Mesothelial cell of epicardium (in vitro differentiated cells): ENCODE results near the gene PLOD2. TPM values are rescaled to one million over a fixed set of nuclear protein-coding genes. Genes with fewer than 3 reads are reported as not detected.

Experiments
- DNase-seq, 2 experiments: peaks; one replicate each; pipeline ENCODE4 v3.0.0; 2021; ENCODE audit warnings: low spot score in 2 of 2; ENCODE audit not compliant: unreplicated experiment in 2 of 2
- H3K27ac Mint-ChIP-seq: 2 replicates; pipeline ENCODE4 v1.8.0; 2021; ENCODE audit warnings: mixed read lengths
- H3K27me3 Mint-ChIP-seq: 2 replicates; pipeline ENCODE4 v1.8.0; 2021; ENCODE audit warnings: low read depth, mixed read lengths
- H3K36me3 Mint-ChIP-seq: 2 replicates; pipeline ENCODE4 v1.8.0; 2021; ENCODE audit warnings: mixed read lengths
- H3K4me1 Mint-ChIP-seq: 2 replicates; pipeline ENCODE4 v1.8.0; 2021; ENCODE audit warnings: mixed read lengths
- H3K4me3 Mint-ChIP-seq: 2 replicates; pipeline ENCODE4 v1.8.0; 2021; ENCODE audit warnings: mild to moderate bottlenecking, moderate library complexity, mixed read lengths
- H3K9me3 Mint-ChIP-seq: 2 replicates; pipeline ENCODE4 v1.8.0; 2021; ENCODE audit warnings: mixed read lengths
- total RNA-seq: library from RNA; stranded (reverse); gene quantifications from 3 replicates; pipeline ENCODE4 v1.2.1, GENCODE V29; 2021
- TF ChIP-seq, protein P1 (sequence below): fragments of 200-600 bp; sonication (generic); IDR thresholded peaks from one replicate; pipeline ENCODE4 v1.5.0; 2021; ENCODE audit warnings: antibody characterized with exemption; ENCODE audit not compliant: unreplicated experiment

Gene PLOD2
- total RNA-seq, 1 donor from 2014 or later: 86.0 TPM

DNA sequence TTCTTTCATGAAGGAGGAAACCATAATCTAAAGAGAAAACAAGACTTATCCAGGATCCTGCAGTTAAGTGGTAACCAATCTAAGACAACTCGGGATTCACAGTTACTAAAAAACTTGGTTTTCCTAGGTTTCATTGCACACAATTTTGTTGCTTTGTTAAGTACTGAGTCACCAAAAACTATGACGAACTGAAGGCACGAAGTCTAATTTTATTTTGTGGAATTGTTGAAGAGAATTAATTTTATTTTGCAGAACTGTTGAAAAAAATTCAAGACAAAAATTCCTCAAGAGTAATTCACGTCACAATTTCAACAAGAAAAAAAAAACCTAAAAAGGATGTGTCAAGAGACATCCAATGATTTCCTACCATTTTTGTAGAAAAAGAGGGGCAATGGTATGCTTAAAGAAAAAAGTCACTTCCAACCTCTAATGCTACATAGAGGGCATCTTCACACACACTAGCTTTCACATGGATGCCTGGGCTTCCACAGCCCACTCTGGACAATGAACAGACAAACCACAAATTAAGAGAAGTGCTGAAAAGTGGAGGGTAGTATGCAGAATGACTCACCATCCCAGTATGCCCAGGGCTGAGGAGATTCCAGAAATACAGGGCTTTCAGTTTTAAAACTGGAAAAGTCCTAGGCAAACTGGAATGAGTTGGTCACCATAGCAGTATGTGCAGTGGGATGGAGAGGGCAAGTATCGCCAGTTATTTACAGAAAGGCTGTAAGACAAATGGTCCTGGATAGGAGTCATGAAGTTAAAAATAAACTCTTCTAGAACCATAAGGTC, 29.2 kb downstream of the PLOD2 start:
- H3K27ac Mint-ChIP-seq: peak overlapping the region; percentile 74
- peaks cover 42% of the 10 kb centered on the region for H3K4me1 Mint-ChIP-seq
- DNase-seq: no peak
- TF ChIP-seq, protein P1, sequence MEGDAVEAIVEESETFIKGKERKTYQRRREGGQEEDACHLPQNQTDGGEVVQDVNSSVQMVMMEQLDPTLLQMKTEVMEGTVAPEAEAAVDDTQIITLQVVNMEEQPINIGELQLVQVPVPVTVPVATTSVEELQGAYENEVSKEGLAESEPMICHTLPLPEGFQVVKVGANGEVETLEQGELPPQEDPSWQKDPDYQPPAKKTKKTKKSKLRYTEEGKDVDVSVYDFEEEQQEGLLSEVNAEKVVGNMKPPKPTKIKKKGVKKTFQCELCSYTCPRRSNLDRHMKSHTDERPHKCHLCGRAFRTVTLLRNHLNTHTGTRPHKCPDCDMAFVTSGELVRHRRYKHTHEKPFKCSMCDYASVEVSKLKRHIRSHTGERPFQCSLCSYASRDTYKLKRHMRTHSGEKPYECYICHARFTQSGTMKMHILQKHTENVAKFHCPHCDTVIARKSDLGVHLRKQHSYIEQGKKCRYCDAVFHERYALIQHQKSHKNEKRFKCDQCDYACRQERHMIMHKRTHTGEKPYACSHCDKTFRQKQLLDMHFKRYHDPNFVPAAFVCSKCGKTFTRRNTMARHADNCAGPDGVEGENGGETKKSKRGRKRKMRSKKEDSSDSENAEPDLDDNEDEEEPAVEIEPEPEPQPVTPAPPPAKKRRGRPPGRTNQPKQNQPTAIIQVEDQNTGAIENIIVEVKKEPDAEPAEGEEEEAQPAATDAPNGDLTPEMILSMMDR: no peak
- no peak overlapping the region for H3K4me3 Mint-ChIP-seq
- H3K27me3 Mint-ChIP-seq: no peaks in the 10 kb centered on the region
- peaks cover 13% of the 10 kb centered on the region for H3K36me3 Mint-ChIP-seq
- peaks cover 8% of the 10 kb centered on the region for H3K9me3 Mint-ChIP-seq

DNA sequence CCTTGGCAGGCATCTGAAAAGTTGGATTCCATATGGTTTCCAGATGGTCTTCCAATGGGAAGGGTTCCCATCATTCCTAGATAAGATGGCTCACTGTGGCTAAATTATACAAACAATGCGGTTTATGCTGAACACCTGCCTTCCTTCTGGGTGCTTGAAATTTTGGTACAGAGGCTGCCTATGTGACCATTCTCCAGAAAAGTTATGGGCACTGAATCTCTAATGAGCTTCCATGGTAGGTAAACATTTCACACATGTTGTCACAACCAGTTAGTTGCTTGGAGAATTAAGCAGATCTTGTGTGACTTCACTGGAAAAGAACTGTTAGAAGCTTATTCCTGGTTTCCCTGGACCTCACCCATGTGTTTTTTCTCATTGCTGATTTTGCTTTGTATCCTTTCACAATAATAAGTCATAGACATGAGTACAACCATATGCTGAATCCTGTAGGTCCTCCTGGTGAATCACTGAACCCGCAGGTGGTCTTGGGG, 30.1 kb downstream of the PLOD2 start:
- Mint-ChIP-seq H3K9me3 (peaks cover 8% of the 10 kb centered on the region), H3K27me3 (no peaks in the 10 kb centered on the region), H3K4me1 (peaks cover 45% of the 10 kb centered on the region), H3K27ac (no peak overlapping the region), H3K36me3 (peaks cover 13% of the 10 kb centered on the region), H3K4me3 (no peak overlapping the region)
- no peak for DNase-seq
- TF ChIP-seq, protein P1: no peak

DNA sequence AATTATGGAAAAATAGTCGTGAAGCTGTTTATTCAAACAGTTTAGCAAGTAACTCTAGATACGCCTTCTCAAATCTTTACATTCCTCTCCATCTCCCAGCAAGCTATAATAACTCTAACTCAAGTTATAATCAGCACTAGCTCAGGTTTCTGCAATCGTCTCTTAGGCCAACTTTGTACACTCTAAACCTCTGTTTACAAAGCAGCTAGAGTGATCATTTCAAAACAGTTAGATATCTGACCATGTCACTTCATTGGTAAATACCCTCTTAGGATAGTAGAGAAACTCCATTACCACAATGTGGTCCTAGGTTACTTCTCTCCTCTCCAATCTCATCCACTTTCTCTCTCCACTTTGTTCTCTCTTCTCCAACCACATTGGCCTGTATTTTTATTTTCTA, 31.2 kb downstream of the PLOD2 start:
- TF ChIP-seq, protein P1: no peak
- peaks cover 13% of the 10 kb centered on the region for H3K36me3 Mint-ChIP-seq
- H3K27ac Mint-ChIP-seq: peak overlapping the region; percentile 32
- H3K4me3 Mint-ChIP-seq: no peak overlapping the region
- H3K4me1 Mint-ChIP-seq: peaks cover 36% of the 10 kb centered on the region
- DNase-seq: no peak
- H3K9me3 Mint-ChIP-seq: peaks cover 8% of the 10 kb centered on the region
- no peaks in the 10 kb centered on the region for H3K27me3 Mint-ChIP-seq

DNA sequence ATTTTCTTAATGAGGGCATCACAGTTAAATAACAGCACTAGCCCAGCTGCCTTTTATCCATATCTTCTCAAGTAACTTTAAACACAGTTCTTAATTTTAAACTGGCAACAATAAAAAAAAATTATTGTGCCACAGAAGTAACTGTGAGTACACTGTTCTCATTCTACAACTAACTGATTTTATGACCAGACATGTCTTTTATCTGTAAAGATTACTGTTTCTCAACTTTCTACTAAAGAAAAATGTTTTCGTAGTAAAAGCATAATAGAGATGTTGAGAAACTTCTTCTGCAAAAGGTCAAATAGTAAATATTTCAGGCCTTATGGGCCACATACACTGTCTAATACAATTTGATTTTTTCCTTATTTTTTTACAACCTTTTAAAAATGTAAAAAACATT, 32.0 kb downstream of the PLOD2 start:
- H3K27ac Mint-ChIP-seq: peak overlapping the region; percentile 69
- H3K27me3 Mint-ChIP-seq: no peaks in the 10 kb centered on the region
- peaks cover 13% of the 10 kb centered on the region for H3K36me3 Mint-ChIP-seq
- H3K9me3 Mint-ChIP-seq: peaks cover 8% of the 10 kb centered on the region
- TF ChIP-seq, protein P1: no peak
- no peak for DNase-seq
- H3K4me3 Mint-ChIP-seq: no peak overlapping the region
- H3K4me1 Mint-ChIP-seq: peaks cover 34% of the 10 kb centered on the region

DNA sequence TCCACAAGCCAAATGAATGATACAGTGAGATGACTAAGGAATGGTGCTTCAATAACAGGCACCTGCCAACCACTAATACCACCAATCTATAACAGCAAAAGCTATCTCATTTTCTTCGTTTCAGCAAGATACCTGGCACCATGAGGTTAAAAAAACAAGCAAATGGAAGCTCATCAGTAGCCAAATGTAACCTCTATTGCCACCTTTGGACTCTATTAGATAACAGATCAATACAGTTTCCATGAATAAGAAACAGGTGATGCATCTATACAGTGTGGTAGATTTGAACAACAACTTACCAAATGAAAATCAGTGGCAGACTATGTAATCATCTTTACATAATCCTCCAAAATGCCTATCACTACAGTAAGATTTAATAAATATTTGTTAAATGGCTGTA, 32.8 kb downstream of the PLOD2 start:
- H3K27ac Mint-ChIP-seq: peak overlapping the region; percentile 43
- H3K9me3 Mint-ChIP-seq: peaks cover 8% of the 10 kb centered on the region
- peaks cover 27% of the 10 kb centered on the region for H3K4me1 Mint-ChIP-seq
- no peaks in the 10 kb centered on the region for H3K27me3 Mint-ChIP-seq
- H3K4me3 Mint-ChIP-seq: no peak overlapping the region
- DNase-seq: no peak
- TF ChIP-seq, protein P1: no peak
- H3K36me3 Mint-ChIP-seq: peaks cover 13% of the 10 kb centered on the region
